GM12878 (cell line): Measurements from ENCODE around the gene CERK.

Experiments
- ATF3 ChIP-seq: IDR thresholded peaks from 2 replicates; pipeline ENCODE4 v1.6.1; 2011; ENCODE audit warnings: low read depth, mild to moderate bottlenecking, low read length, moderate library complexity, borderline replicate concordance; ENCODE audit errors: extremely low read depth
- BCL11A ChIP-seq: IDR thresholded peaks from 2 replicates; pipeline ENCODE4 v1.6.1; 2011; ENCODE audit warnings: low read depth, low read length
- CTCF ChIP-seq, 3 experiments: IDR thresholded peaks in 2 of 3; conservative IDR thresholded peaks in 1 of 3; 2 replicates each; pipeline ENCODE4 v1.5.1; 2011; ENCODE audit warnings: low read depth in 3 of 3, low read length in 3 of 3, mild to moderate bottlenecking in 3 of 3, control low read depth in 2 of 3, moderate library complexity in 2 of 3, inconsistent platforms in 1 of 3, mixed read lengths in 1 of 3; ENCODE audit not compliant: control insufficient read depth in 2 of 3, insufficient read depth in 1 of 3; ENCODE audit errors: extremely low read depth in 1 of 3
- ELK1 ChIP-seq: IDR thresholded peaks from 2 replicates; pipeline ENCODE4 v1.6.1; 2012; ENCODE audit warnings: low read depth, low read length, improper control_type of control experiment
- EZH2 ChIP-seq: IDR thresholded peaks from 2 replicates; pipeline ENCODE4 v1.6.1; 2012; ENCODE audit warnings: low read depth, mild to moderate bottlenecking, control low read depth, inconsistent platforms, low read length, borderline replicate concordance; ENCODE audit not compliant: control insufficient read depth
- PAX5 ChIP-seq: IDR thresholded peaks from 2 replicates; pipeline ENCODE4 v1.6.1; 2011; ENCODE audit warnings: low read depth, low read length, borderline replicate concordance

- TF ChIP-seq PAX5, result no peak
- TF ChIP-seq ELK1, result no peak
- TF ChIP-seq EZH2, result no peak
- no peak for TF ChIP-seq CTCF (IDR thresholded peaks at IDR 0.05 in 2 of 3, conservative IDR thresholded peaks at IDR 0.05 in 1 of 3; ENCODE audit: control insufficient read depth in 2 of 3, extremely low read depth in 1 of 3, insufficient read depth in 1 of 3, low read depth in 3 of 3, low read length in 3 of 3)
- no peak for TF ChIP-seq BCL11A
- TF ChIP-seq ATF3, result no peak
Measured at GRCh38 chr22:46758121-46758520, 20.1 kb upstream of the CERK start.
